ENCODE results near the gene ELAPOR1.
"Not testable (repeated sequence)": the region's sequence is repeated elsewhere in the genome, so short reads cannot be mapped to it uniquely, and the experiment has no call there.

The ELAPOR1 gene

GRCh38 chr1:109137958-109138357 lies 24.0 kb downstream of the ELAPOR1 start:
- no peak for DNase-seq

- no peak for DNase-seq
Observed at GRCh38 chr1:109138358-109138757, 24.4 kb downstream of the ELAPOR1 start.

GRCh38 chr1:109140392-109140791 lies 26.5 kb downstream of the ELAPOR1 start:
- DNase-seq = no peak

- DNase-seq = no peak
Observed at GRCh38 chr1:109142260-109142659, 28.3 kb downstream of the ELAPOR1 start.

GRCh38 chr1:109142725-109143124 lies 28.8 kb downstream of the ELAPOR1 start:
- not testable (repeated sequence) for DNase-seq

- no peak for DNase-seq
Observed at GRCh38 chr1:109148987-109149561, 35.2 kb downstream of the ELAPOR1 start.

GRCh38 chr1:109149874-109150601 lies 36.1 kb downstream of the ELAPOR1 start:
- no peak for DNase-seq

- DNase-seq = no peak
Observed at GRCh38 chr1:109151146-109151990, 37.5 kb downstream of the ELAPOR1 start.

- DNase-seq = no peak
Observed at GRCh38 chr1:109152196-109152595, 38.3 kb downstream of the ELAPOR1 start.

- DNase-seq = no peak
Observed at GRCh38 chr1:109156916-109157385, 43.0 kb downstream of the ELAPOR1 start.

GRCh38 chr1:109158433-109158832 lies 44.5 kb downstream of the ELAPOR1 start:
- DNase-seq = no peak

GRCh38 chr1:109159326-109159725 lies 45.4 kb downstream of the ELAPOR1 start:
- no peak for DNase-seq

- DNase-seq = no peak
Observed at GRCh38 chr1:109160071-109160840, 46.3 kb downstream of the ELAPOR1 start.

GRCh38 chr1:109161858-109162606 lies 48.1 kb downstream of the ELAPOR1 start:
- no peak for DNase-seq

GRCh38 chr1:109162626-109163025 lies 48.7 kb downstream of the ELAPOR1 start:
- no peak for DNase-seq

- no peak for DNase-seq
Observed at GRCh38 chr1:109163551-109163950, 49.6 kb downstream of the ELAPOR1 start.
